PC-3 (cell line): ENCODE measurements around the gene STARD9. TPM values are rescaled to one million over a fixed set of nuclear protein-coding genes. Genes with fewer than 3 reads are reported as not detected.
A peak's percentile ranks its signal among the peaks of the same experiment; 100 is the strongest.

ENCODE experiments used
- ATAC-seq: fragments of 200-7000 bp; cut with Tn5 transposase; 2 replicates; pipeline ENCODE4 v1.9.1; 2020; ENCODE audit warnings: mild to moderate bottlenecking, moderate library complexity
- BruUV-seq: library from RNA; stranded (reverse); fragments of 400-500 nt; replicated peaks from 2 replicates; lab custom pipeline; 2021; lab: Mats Ljungman, UMichigan
- CTCF ChIA-PET: fragments of 300-600 bp; sonication (Branson Sonifier 250); formaldehyde crosslinking; loops from one replicate; lab custom pipeline; 2022; ENCODE audit warnings: antibody characterized with exemption; lab: Charles Lee
- POLR2A ChIA-PET: fragments of 300-600 bp; sonication (Branson Sonifier 250); formaldehyde crosslinking; loops from one replicate; lab custom pipeline; 2022; ENCODE audit warnings: antibody characterized with exemption; ENCODE audit not compliant: unreplicated experiment; lab: Charles Lee
- DNase-seq: peaks from one replicate; pipeline ENCODE4 v3.0.0-alpha.2; 2015
- H2AFZ ChIP-seq: fragments of 300-600 bp; sonication (generic); 2 replicates; pipeline ENCODE4 v1.6.0; 2016; ENCODE audit warnings: antibody characterized with exemption, low read length
- H3F3A ChIP-seq: fragments of 300-600 bp; sonication (generic); one replicate; pipeline ENCODE4 v1.6.0; 2017; ENCODE audit warnings: antibody characterized with exemption, low read length, control low read depth, mild to moderate bottlenecking; ENCODE audit not compliant: unreplicated experiment
- H3K27ac ChIP-seq: fragments of 300-600 bp; sonication (generic); 2 replicates; pipeline ENCODE4 v1.5.1; 2016; ENCODE audit warnings: mild to moderate bottlenecking, low read length
- H3K27me3 ChIP-seq: fragments of 300-600 bp; sonication (generic); 2 replicates; pipeline ENCODE4 v1.6.1; 2016; ENCODE audit warnings: low read length, mixed read lengths
- H3K36me3 ChIP-seq: fragments of 300-600 bp; sonication (generic); 2 replicates; pipeline ENCODE4 v1.6.1; 2016; ENCODE audit warnings: low read depth, mixed run types, low read length, mixed read lengths
- H3K4me1 ChIP-seq: fragments of 300-600 bp; sonication (generic); 2 replicates; pipeline ENCODE4 v1.5.1; 2016; ENCODE audit warnings: low read length; ENCODE audit not compliant: insufficient read depth
- H3K4me2 ChIP-seq: fragments of 300-600 bp; sonication (generic); 2 replicates; pipeline ENCODE4 v1.6.0; 2016; ENCODE audit warnings: low read length
- H3K4me3 ChIP-seq: fragments of 300-600 bp; sonication (generic); 2 replicates; pipeline ENCODE4 v1.5.1; 2016; ENCODE audit warnings: mild to moderate bottlenecking, low read length, mixed read lengths
- H3K79me2 ChIP-seq: fragments of 300-600 bp; sonication (generic); 2 replicates; pipeline ENCODE4 v1.6.1; 2017; ENCODE audit warnings: low read length, mixed read lengths
- H3K9ac ChIP-seq: fragments of 300-600 bp; sonication (generic); 2 replicates; pipeline ENCODE4 v1.6.0; 2016; ENCODE audit warnings: mild to moderate bottlenecking, low read length
- H3K9me2 ChIP-seq: fragments of 300-600 bp; sonication (generic); replicated peaks from 2 replicates; pipeline ENCODE4 v1.6.1; 2016; ENCODE audit warnings: mixed run types, low read length, mixed read lengths
- H3K9me3 ChIP-seq: fragments of 300-600 bp; sonication (generic); 2 replicates; pipeline ENCODE4 v1.6.1; 2016; ENCODE audit warnings: low read length, mixed read lengths
- H4K20me1 ChIP-seq: fragments of 300-600 bp; sonication (generic); 2 replicates; pipeline ENCODE4 v1.6.1; 2016; ENCODE audit warnings: low read length, mixed read lengths
- CTCF ChIP-seq: fragments of 300-600 bp; sonication (generic); conservative IDR thresholded peaks from 2 replicates; pipeline ENCODE4 v1.5.1; 2017; ENCODE audit warnings: antibody characterized with exemption, low read depth, mild to moderate bottlenecking, low read length
- EZH2 ChIP-seq: fragments of 300-600 bp; sonication (generic); IDR thresholded peaks from one replicate; pipeline ENCODE4 v1.6.1; 2017; ENCODE audit warnings: antibody characterized with exemption, mild to moderate bottlenecking, low read length; ENCODE audit not compliant: unreplicated experiment
- EZH2phosphoT487 ChIP-seq: fragments of 300-600 bp; sonication (generic); IDR thresholded peaks from 2 replicates; pipeline ENCODE4 v1.6.1; 2018; ENCODE audit warnings: mild to moderate bottlenecking, antibody characterized with exemption, low read length, borderline replicate concordance
- intact Hi-C: fragments of 100-400 bp; cut with micrococcal nuclease; formaldehyde crosslinking; loops from 2 replicates; pipeline ENCODE4 v1.9.0; 2023
- total RNA-seq: library from RNA; depleted of rRNA; stranded (reverse); fragments of >200 nt; gene quantifications from 2 replicates; pipeline ENCODE4 v1.2.3, GENCODE V29; 2014

The STARD9 gene
- total RNA-seq, 1 experiment from 2014 or later = 5.0 TPM

GRCh38 chr15:42591238-42591934 is 16.0 kb downstream of the STARD9 start:
- Histone ChIP-seq H3K36me3 (no peaks in the 10 kb centered on the region), H3K27ac (no peak overlapping the region), H2AFZ (no peak overlapping the region), H3K4me3 (no peak overlapping the region), H3K79me2 (no peaks in the 10 kb centered on the region), H4K20me1 (no peaks in the 10 kb centered on the region), H3K4me1 (0 out of 2 replicates have a peak, but pooled peaks cover 5% of the 10 kb centered on the region), H3K9me3 (no peaks in the 10 kb centered on the region), H3F3A (no peaks in the 10 kb centered on the region), H3K4me2 (no peak overlapping the region), H3K9me2 (no peaks in the 10 kb centered on the region), H3K27me3 (no peaks in the 10 kb centered on the region), H3K9ac (no peak overlapping the region)
- no TSS peak for BruUV-seq
- ChIA-PET POLR2A (interaction anchor here (1.1 kb wide), 1 partner anchor 10 kb away, joined by 9 read pairs; no protein-coding TSS in a partner anchor), CTCF (interaction anchor here (1.0 kb wide), 1 partner anchor 16 kb away, joined by 4 read pairs; the partner anchor contains the start of gene STARD9)
- peak; percentile 68 for DNase-seq
- intact Hi-C loops = no loop called here
- ATAC-seq = peak; percentile 81
- TF ChIP-seq EZH2phosphoT487 = no peak
- TF ChIP-seq CTCF = peak; percentile 61
- no peak for TF ChIP-seq EZH2

GRCh38 chr15:42592716-42593115 is 17.3 kb downstream of the STARD9 start:
- intact Hi-C loops = no loop called here
- CTCF ChIA-PET = interaction anchor here (0.7 kb wide), 1 partner anchor 77 kb away, joined by 4 read pairs; no protein-coding TSS in a partner anchor

More at GRCh38 chr15:42592716-42593115, 17.3 kb downstream of the STARD9 start:
- Histone ChIP-seq H2AFZ (no peak overlapping the region), H3K27me3 (no peaks in the 10 kb centered on the region), H3K9ac (no peak overlapping the region), H3K36me3 (no peaks in the 10 kb centered on the region), H3K4me1 (0 out of 2 replicates have a peak, but pooled peaks cover 5% of the 10 kb centered on the region), H3K4me3 (no peak overlapping the region), H3K27ac (no peak overlapping the region), H3K9me3 (no peaks in the 10 kb centered on the region), H4K20me1 (no peaks in the 10 kb centered on the region), H3K79me2 (no peaks in the 10 kb centered on the region), H3F3A (no peaks in the 10 kb centered on the region), H3K4me2 (no peak overlapping the region), H3K9me2 (no peaks in the 10 kb centered on the region)
- ATAC-seq (no peak), DNase-seq (no peak)
- TF ChIP-seq EZH2 (no peak), EZH2phosphoT487 (no peak), CTCF (no peak)
- POLR2A ChIA-PET = interaction anchor here (0.6 kb wide), 1 partner anchor 40 kb away, joined by 3 read pairs; no protein-coding TSS in a partner anchor
- BruUV-seq = no TSS peak
